Left lung (tissue), 10 donors: ENCODE measurements around the gene PEX5L. TPM values are rescaled to one million over a fixed set of nuclear protein-coding genes. Genes with fewer than 3 reads are reported as not detected.
A peak's percentile ranks its signal among the peaks of the same experiment; 100 is the strongest.

Experiments used
- ATAC-seq: fragments of 200-7000 bp; cut with Tn5 transposase; one replicate; pipeline ENCODE4 v1.9.1; 2020; ENCODE audit warnings: moderate library complexity
- DNase-seq, 4 donors: peaks; one replicate each; pipeline ENCODE4 v3.0.0-alpha.2; 2013 to 2020
- H3K27ac ChIP-seq, 2 donors: fragments of 200-600 bp; sonication (generic) in 1 of 2; one replicate each; pipeline versions ENCODE4 v1.5.0 to v1.8.0; 2020 to 2021
- H3K27me3 ChIP-seq, 2 donors: fragments of 200-600 bp; sonication (generic) in 1 of 2; one replicate each; pipeline versions ENCODE4 v1.5.0 to v1.8.0; 2020 to 2021
- H3K36me3 ChIP-seq, 2 donors: fragments of 200-600 bp; sonication (generic) in 1 of 2; one replicate each; pipeline versions ENCODE4 v1.5.0 to v1.8.0; 2020 to 2021
- H3K4me1 ChIP-seq, 2 donors: fragments of 200-600 bp; one replicate each; pipeline ENCODE4 v1.8.0; 2021
- H3K4me3 ChIP-seq, 2 donors: fragments of 200-600 bp; sonication (generic) in 1 of 2; one replicate each; pipeline versions ENCODE4 v1.5.0 to v1.8.0; 2020 to 2021; ENCODE audit warnings: mild to moderate bottlenecking in 1 of 2
- H3K9me3 ChIP-seq, 2 donors: fragments of 200-600 bp; sonication (generic) in 1 of 2; one replicate each; pipeline versions ENCODE4 v1.5.0 to v1.8.0; 2020 to 2021
- intact Hi-C, 2 donors: fragments of 100-400 bp; cut with DNase I; formaldehyde crosslinking; loops; one replicate each; pipeline versions ENCODE4 v1.11.2 to v1.14.2; 2022
- polyA plus RNA-seq, 6 donors: library from polyadenylated mRNA; unstranded; fragments of 120-200 nt; gene quantifications; one replicate each; pipeline ENCODE4 v1.2.1, GENCODE V29; 2013; ENCODE audit not compliant: insufficient read length in 6 of 6
- total RNA-seq, 2 donors: library from RNA; stranded (reverse); fragmentation: NEBNext Ultra II Directional; extraction: Animal tissue kit (Norgen Biotek cat#: 25700); gene quantifications; one replicate each; pipeline ENCODE4 v1.2.1, GENCODE V29; 2021
- TF ChIP-seq, protein P1 (sequence below), 2 donors: fragments of 200-600 bp; sonication (generic) in 1 of 2; IDR thresholded peaks; one replicate each; pipeline versions ENCODE4 v1.5.0 to v1.8.0; 2021; ENCODE audit warnings: antibody characterized with exemption in 2 of 2
- donor health status: DM: no; HTN: yes; CAD: no.
- donor health status: DM: no; HTN: no; CAD: no.

The PEX5L gene
- total and polyA plus RNA-seq, 8 donors: 0.33 to 0.63 (median 0.49) TPM; not detected in 2

DNA sequence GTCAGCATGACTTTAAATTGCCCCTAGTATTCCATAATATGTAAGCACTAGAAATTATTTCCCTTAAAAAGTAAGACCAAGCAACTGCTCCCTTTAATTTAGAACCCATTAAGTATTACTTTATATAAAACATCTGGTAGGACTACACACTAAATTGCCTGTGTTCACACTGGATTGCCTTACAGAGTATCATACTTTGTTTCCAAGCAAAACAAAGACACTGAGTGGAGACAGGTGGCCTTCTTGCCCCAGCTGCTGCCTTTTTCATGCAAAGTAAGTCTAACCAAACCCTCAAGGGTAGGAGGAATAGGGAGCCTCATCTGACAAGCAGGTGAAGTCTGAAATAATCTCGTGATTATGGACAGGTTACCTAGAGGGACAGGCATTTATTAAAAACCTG lies 87.3 kb downstream of the PEX5L start:
- H3K4me1 ChIP-seq: no peaks in the 10 kb centered on the region
- no peak for ATAC-seq
- H3K9me3 ChIP-seq: no peaks in the 10 kb centered on the region
- no peaks in the 10 kb centered on the region for H3K36me3 ChIP-seq
- DNase-seq: peak in 2 of 4 donors; percentile 20 to 32
- H3K27me3 ChIP-seq: no peaks in the 10 kb centered on the region
- H3K4me3 ChIP-seq: no peak overlapping the region
- no peak overlapping the region for H3K27ac ChIP-seq
- TF ChIP-seq, protein P1, sequence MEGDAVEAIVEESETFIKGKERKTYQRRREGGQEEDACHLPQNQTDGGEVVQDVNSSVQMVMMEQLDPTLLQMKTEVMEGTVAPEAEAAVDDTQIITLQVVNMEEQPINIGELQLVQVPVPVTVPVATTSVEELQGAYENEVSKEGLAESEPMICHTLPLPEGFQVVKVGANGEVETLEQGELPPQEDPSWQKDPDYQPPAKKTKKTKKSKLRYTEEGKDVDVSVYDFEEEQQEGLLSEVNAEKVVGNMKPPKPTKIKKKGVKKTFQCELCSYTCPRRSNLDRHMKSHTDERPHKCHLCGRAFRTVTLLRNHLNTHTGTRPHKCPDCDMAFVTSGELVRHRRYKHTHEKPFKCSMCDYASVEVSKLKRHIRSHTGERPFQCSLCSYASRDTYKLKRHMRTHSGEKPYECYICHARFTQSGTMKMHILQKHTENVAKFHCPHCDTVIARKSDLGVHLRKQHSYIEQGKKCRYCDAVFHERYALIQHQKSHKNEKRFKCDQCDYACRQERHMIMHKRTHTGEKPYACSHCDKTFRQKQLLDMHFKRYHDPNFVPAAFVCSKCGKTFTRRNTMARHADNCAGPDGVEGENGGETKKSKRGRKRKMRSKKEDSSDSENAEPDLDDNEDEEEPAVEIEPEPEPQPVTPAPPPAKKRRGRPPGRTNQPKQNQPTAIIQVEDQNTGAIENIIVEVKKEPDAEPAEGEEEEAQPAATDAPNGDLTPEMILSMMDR (IDR thresholded peaks at IDR 0.05): no peak
- intact Hi-C loops: no loop called here

DNA sequence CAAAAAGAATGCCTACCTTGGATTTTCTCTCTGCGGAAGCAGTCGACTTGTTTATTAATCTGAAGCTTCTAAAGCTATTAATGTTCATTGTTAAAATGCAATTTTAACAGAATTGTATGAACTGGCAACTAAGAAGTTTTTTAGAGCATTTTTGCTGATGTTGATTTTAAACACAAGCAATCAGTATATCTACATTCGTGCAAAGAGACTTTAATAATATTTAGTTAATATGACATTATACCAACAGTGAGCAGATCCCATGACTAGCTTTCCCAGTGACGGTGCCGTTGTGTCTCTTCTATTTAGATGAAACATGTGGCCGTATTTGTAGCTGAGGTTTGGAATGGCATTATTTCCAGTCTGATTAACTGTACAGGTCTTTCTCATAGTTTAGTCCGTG lies 88.0 kb downstream of the PEX5L start:
- no peak for DNase-seq
- Histone ChIP-seq H3K4me1 (no peaks in the 10 kb centered on the region), H3K27me3 (peaks cover 0 to 1% of the 10 kb centered on the region in 2 donors), H3K27ac (no peak overlapping the region), H3K36me3 (no peaks in the 10 kb centered on the region), H3K4me3 (no peak overlapping the region), H3K9me3 (no peaks in the 10 kb centered on the region)
- TF ChIP-seq, protein P1 (IDR thresholded peaks at IDR 0.05): no peak
- no peak for ATAC-seq
- intact Hi-C loops: no loop called here

DNA sequence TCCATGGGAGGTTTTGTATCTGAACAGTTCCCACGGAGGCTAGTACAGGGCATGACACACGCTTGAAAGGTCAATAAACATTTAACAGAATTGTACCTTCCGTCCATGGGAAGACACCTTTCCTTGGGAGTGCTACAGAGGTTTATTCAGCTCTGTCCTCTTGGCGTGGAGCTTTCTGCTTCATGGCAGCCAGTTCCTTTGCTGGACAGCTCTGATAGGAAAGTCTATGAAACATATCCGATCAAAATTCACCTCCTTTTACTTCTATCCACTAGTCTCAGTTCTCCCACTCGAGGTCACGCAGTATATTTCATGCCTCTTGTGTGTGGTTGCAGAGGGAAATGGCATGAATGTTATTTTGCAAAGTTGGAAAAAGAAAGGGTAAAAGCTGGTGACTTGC lies 91.2 kb downstream of the PEX5L start:
- no peak for ATAC-seq
- no peaks in the 10 kb centered on the region for H3K36me3 ChIP-seq
- H3K4me1 ChIP-seq: no peaks in the 10 kb centered on the region
- intact Hi-C loops: no loop called here
- no peak for DNase-seq
- peaks cover 0 to 23% of the 10 kb centered on the region in 2 donors for H3K27me3 ChIP-seq
- no peak overlapping the region for H3K27ac ChIP-seq
- H3K9me3 ChIP-seq: no peaks in the 10 kb centered on the region
- TF ChIP-seq, protein P1 (IDR thresholded peaks at IDR 0.05): no peak
- no peak overlapping the region for H3K4me3 ChIP-seq

DNA sequence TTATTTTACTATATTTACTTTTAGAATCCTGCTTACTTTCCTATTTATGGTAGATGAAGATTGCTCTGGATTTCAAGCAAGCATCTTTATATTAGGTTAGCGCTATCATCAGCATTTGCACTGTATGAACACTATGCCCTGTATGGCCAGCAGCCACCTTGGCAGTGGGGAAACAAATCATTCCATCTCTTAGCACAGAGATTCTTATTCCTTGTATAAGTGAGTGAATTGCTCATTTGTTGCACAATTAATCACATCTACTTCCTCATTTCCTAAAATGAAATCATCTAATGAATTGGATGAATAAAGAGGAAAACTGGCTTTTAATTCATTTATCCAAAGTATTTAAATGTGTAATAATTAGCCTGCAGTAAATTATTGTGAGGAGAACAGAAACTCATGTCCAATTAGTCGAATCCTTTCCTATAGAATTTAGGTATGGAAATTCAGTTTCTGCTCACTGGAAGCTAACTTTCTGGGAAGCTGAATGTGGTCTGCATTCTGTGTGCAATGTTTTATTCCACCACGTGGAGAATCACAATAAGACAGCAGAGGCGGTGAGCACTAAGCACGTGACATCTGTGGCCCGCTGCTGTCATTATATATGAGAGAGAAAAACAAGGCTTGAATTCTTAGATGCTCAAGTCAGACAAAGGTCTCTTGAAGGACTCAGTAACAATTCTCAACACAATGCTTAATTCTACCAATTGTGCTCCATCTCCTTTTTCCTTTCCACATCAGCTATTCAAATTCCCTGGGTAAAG lies 93.4 kb downstream of the PEX5L start:
- Histone ChIP-seq H3K4me1 (no peaks in the 10 kb centered on the region), H3K4me3 (no peak overlapping the region), H3K36me3 (no peaks in the 10 kb centered on the region), H3K27me3 (peaks cover 0 to 23% of the 10 kb centered on the region in 2 donors), H3K27ac (no peak overlapping the region), H3K9me3 (no peaks in the 10 kb centered on the region)
- DNase-seq (no peak), ATAC-seq (no peak)
- intact Hi-C loops: no loop called here
- TF ChIP-seq, protein P1 (IDR thresholded peaks at IDR 0.05): no peak

DNA sequence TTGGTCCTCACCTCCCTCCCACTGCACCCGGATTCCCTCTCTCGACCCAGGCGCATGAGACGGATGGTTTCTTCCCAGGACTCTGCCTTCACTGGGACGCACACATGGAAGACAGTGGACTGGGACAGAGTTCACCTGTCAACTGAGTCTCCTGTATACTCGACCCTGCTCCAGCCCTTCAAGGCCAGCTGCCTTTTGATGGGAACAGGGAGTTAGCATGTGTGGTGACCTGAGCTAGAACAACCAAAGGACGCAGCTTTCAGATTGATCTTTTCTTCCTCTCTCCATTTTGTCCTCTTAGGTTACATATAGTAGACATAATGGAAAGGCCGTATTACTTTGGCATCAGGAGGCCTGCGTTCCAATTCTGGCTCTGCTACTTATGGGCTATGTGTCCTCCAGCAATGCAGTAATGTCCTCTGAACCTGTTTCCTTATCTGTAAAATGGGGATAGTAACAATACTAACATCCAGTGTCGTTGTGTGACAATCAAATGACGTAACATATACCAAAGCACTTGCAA lies 94.1 kb downstream of the PEX5L start:
- peak; percentile 14 for ATAC-seq
- H3K27ac ChIP-seq: no peak overlapping the region
- peaks cover 0 to 23% of the 10 kb centered on the region in 2 donors for H3K27me3 ChIP-seq
- H3K4me1 ChIP-seq: no peaks in the 10 kb centered on the region
- H3K36me3 ChIP-seq: no peaks in the 10 kb centered on the region
- TF ChIP-seq, protein P1 (IDR thresholded peaks at IDR 0.05): no peak
- DNase-seq: no peak
- no peaks in the 10 kb centered on the region for H3K9me3 ChIP-seq
- intact Hi-C loops: no loop called here
- H3K4me3 ChIP-seq: no peak overlapping the region
